Tibial nerve (tissue), 4 donors: Measurements from ENCODE around the gene SHFL.

Source experiments
- CTCF ChIP-seq, 5 experiments: fragments of 200-600 bp in 3 of 5; fragments of 450-650 bp in 2 of 5; sonication (generic) in 3 of 5; IDR thresholded peaks; one replicate each; pipeline ENCODE4 v1.5.1; 2016 to 2019; ENCODE audit warnings: antibody characterized with exemption in 5 of 5, mild to moderate bottlenecking in 3 of 5, moderate library complexity in 2 of 5
- EP300 ChIP-seq, 2 donors: sonication (generic); formaldehyde crosslinking; IDR thresholded peaks; one replicate each; pipeline ENCODE4 v1.6.1; 2017; ENCODE audit warnings: antibody characterized with exemption in 2 of 2, mild to moderate bottlenecking in 1 of 2

- TF ChIP-seq CTCF (IDR thresholded peaks at IDR 0.05) (no peak), EP300 (IDR thresholded peaks at IDR 0.05) (no peak)
These were observed 24.2 kb downstream of the SHFL start for GRCh38 chr19:10110076-10110971.
